Activated CD8-positive, alpha-beta memory T cell treated with anti-CD3 and anti-CD28 coated beads for 4 hours (primary cell): ENCODE data around the gene OR52A1.
"Not testable (repeated sequence)": the region's sequence is repeated elsewhere in the genome, so short reads cannot be mapped to it uniquely, and the experiment has no call there.

Experiments
- DNase-seq, 2 donors: peaks; one replicate each; pipeline ENCODE4 v3.0.0-alpha.2; 2020; ENCODE audit warnings: low read depth in 2 of 2

The OR52A1 gene

DNA sequence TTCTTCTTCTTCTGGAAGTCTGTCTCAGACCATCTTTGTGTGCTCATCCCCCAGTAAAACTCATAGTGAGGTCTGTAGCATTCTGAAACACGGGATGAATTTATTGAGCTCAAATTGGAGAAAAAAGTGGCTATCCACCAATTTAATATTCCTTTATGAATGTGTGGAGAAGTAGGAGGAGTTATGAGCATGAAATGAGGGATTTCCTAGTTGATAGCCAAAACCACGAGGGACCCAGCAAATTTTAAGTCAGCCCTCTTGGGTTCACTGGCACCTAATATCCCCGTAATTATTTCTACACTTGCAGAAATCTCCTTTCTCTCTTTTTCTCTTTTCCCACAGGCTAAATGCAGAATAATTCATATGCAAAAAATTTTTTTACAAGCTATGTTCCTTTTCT, at the start of gene OR52A1:
OR52A1 (minus strand) TSS at position 101 of the 400 bp plus-strand sequence. CDS start 2,388 bp downstream, outside the sequence.
- DNase-seq, result no peak

DNA sequence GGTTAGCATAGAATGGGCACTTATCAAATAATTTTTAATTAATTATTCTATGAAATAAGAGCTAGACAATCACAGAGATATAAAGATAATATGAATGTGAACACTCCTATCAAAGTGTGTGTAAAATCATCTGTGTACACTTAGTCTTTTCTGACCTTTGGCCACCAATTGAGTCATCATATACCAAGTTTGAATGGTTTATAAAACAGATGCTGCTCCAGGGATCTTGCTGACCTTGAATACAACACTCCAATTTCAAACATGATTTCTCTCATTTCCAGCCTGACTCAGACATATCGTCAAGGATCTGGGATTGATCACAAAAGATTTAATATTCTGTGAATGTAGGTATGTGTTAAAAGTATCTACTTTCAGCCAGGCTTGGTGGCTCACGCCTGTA, 48.8 kb upstream of the OR52A1 start:
- DNase-seq, result no peak

DNA sequence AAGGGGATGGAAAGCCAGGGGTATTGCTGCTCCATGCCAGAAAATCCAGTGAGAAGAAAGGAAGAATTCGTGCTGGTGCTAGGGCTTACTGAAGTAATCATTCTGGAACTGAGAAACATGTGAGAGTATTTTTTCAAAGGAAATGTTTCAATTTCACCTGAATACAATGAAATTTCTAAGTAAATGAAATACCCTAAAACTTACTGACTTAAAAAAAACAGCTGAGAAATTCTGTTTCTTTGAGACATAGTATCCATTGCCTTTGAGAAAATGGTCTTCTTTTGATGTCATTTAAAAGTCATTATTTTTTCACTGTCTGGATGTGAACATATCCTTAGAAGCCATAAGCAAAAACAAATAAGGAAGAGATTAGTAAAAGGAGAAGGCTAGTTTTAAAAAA, 46.0 kb upstream of the OR52A1 start, which contains the start of gene OR51V1:
OR51V1 (minus strand) TSS at position 101 of the 400 bp plus-strand sequence; CDS start at position 101, 0 bp downstream.
- no peak for DNase-seq

DNA sequence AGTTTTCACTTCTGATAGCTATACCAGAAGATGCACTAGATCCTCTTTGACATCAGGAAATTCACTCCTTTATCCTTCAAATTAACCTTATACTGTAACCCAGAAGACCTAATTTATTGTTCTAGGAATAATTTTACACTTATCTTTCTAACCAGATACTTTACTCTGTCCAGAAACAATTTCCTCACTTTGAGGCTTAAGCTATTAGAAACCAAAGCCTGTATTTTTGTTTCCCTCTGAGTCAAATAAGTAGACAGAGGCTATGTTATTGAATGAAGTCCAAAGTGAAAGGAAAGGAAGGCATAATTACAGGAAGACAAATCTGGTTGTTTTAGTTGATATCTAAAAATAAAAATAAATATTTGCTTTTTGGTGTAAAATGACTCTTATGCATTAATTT, 43.7 kb upstream of the OR52A1 start:
- no peak for DNase-seq

DNA sequence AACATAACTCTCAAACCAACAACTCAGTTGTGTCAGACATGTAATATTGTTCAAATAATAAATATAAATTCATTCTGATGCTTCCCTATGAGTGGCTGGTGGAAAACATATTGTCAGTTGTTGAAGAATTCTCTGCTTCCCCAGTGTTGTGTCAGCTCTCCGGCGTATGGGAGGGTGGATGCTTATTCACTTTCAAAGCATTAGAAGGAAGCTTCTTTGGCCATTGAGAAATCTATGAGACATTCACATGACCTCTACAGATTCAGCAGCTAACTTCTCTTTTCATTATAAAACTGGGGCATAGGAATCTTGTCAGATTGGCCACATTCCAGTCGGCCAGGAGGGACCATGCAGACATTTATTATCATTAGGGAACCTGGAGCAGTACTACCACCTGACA, 43.0 kb upstream of the OR52A1 start:
- DNase-seq, result no peak

DNA sequence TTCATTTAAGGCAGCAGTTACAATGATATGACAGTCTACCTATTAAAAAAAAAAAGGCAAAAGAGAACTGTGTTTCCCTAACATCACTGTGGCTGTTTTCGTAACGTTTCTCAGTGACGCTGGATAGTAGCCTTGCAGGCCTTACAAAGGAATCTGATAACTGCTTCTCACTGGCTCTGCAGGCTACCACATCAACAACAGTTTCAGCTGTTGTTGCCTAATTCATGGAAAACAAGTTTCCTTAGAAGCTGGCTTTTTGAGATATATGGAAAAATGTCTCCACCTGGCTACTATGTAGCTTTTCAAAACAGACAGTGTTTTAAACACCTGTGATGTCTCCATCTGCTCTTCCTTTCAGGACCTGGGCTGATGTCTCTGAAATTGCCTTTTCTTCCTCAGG, 42.2 kb upstream of the OR52A1 start:
- DNase-seq, result no peak

DNA sequence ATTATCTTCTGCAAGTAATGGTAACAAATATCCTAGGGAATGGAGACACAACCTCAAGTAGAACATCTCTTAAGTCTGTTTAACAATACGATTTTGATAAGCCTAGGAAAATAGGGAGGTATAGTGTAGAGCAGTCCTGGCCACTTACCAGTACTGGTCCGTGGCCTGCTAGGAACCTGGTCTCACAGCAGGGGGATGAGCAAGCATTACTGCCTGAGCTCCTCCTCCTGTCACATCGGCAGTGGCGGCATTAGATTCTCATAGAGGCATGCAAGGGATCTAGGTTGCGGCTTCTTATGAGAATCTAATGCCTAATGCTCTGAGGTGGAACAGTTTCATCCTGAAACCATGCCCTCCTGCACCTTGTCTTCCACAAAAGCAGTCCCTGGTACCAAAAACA, 41.5 kb upstream of the OR52A1 start:
- no peak for DNase-seq

DNA sequence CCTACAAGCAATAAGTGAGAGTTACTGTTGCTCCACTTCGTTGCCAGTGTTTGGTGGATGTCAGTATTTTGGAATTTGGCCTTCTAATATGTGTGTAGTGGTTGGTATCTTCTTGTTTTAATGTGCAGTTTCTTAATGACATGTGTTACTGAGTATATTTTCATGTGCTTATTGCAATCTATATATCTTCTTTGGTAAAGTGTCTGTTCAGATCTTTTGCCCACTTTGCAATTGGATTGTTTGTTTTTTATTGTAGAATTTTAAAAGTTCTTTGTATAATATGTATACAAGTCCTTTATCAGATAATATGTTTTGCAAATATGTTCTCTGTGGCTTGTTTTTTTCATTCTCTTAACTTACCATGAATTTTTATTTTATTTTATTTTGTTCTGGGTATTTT, 38.2 kb upstream of the OR52A1 start:
- DNase-seq, result no peak

DNA sequence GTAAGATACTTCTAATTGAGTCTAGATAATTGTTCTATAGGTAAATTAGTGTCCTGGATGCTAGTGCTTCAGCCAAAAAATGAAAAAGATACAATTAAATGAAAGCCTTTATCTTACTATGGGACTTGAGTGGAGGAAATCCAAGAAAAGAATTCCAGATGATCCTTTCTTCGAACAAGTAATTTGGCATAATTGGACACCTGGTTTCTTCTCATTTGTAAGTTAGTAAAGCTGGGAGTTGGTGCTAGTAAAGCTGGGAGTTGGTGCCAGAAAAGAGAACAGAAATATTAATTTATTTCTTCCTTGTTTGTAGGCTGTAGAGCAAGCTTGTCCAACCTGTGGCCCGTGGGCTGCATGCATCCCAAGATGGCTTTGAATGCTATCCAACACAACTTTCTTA, 33.6 kb upstream of the OR52A1 start:
- no peak for DNase-seq

DNA sequence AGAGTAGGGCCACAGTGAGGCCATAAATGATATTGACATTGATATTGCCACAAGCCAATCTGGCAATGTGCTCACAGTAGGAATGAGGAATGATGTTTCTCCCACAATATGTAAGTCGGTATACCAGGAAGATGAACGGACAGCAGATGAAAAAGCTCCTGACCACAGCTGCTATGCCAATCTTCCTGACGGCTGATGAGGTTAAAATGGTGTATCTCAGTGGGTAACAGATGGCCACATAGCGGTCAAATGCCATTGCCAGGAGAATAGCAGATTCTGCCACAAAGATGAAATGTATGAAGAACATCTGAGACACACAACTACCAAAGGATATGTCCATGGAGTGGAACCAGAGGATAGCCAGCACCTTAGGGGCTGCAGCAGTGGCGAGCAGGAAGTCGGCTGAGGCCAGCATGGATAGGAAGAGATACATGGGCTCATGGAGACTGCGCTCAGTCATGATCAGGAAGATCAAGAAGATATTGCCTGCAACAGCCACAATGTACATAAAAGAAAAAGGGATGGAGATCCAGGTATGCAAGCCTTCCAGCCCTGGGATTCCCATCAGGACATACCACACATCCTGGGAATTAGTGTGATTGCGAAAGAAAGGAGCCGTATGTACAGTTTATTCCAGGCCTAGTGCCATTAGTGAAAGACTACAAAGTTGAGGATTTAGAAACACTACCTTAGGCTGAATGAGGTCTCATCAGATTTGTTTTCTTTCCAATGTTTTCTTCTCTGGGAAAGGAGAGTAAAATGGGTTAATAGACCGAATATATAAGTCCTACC, 23.7 kb upstream of the OR52A1 start:
- no peak for DNase-seq

DNA sequence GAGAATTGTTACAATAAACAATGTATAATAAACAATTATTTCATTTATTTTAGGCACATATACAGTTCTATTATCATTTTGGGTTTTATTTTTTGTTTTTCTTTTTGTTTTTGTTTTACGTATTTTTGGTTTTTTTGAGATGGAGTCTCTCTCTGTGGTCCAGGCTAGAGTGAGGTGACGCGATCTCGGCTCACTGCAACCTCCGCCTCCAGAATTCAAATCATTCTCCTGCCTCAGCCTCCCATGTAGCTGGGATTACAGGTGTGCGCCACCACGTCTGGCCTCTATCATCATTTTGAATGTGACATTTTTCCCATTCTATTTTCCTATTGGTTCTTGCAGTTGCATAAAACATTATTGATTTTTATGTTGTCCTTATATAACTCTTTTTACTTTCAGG, 20.4 kb upstream of the OR52A1 start:
- no peak for DNase-seq

DNA sequence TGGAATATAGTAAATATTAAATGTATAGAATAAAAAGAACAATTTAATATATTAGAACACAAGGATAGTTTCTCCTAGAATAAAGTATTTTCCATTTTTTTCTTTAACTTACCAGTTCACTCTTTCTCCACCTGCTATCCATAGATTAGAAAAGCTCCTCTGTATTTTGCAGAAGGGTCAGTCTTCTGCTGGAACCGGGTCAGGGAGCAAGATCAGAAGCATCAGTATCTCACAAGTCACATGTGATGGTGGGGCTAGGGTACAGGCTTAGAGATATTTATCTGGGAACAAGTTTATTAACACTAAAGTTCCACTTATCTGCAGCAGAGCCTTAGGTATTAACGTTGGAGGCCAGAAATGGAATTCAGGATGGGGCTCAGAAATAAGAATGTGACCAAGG, 17.3 kb upstream of the OR52A1 start:
- no peak for DNase-seq

DNA sequence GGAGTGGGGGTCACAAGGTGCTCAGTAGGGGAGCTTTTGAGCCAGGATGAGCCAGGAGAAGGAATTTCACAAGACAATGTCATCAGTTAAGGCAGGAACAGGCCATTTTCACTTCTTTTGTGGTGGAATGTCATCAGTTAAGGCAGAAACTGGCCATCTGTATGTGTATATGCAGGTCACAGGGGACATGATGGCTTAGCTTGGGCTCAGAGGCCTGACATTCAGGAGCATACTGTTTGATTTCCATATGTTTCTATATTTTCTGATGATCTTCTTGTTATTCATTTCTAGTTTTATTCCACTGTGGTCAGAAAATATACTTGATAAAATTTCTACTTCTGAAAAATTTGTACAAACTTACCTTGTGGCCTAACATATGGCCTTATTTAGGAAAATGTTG, 11.3 kb upstream of the OR52A1 start:
- not testable (repeated sequence) for DNase-seq

DNA sequence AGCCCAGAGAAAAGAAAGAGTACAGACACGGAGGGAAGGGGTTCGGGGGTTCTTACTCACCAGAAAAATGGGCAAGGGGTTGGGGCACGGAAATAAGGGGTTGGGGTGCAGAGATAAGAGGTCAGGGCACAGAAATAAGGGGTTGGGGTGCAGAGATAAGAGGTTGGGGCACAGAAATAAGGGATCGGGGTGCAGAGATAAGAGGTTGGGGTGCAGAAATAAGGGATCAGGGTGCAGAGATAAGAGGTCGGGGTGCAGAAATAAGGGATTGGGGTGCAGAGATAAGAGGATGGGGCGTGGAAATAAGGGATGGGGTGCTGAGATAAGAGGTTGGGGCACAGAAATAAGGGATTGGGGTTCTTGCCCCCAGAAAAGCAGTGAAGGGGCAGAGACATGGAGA, 10.2 kb upstream of the OR52A1 start:
- not testable (repeated sequence) for DNase-seq

DNA sequence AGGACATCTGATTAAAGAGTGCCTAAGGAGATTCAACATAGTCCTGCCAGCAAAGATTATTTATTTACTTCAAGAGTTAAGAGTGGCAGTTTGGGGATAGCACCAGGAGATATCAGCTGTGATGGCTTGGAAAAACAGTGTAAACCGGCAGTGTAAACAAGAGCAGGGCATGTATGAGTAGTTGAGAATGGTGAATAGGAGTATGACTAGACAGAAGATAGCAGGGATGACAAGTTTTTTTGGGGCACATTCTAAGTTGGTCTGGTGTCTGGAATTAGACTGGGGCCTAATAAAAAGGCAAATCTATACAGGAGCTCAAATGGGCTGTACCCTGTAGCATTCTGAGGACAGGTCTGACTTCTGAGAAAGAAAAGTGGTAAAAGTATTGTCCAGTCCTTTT, 6.5 kb upstream of the OR52A1 start:
- not testable (repeated sequence) for DNase-seq

DNA sequence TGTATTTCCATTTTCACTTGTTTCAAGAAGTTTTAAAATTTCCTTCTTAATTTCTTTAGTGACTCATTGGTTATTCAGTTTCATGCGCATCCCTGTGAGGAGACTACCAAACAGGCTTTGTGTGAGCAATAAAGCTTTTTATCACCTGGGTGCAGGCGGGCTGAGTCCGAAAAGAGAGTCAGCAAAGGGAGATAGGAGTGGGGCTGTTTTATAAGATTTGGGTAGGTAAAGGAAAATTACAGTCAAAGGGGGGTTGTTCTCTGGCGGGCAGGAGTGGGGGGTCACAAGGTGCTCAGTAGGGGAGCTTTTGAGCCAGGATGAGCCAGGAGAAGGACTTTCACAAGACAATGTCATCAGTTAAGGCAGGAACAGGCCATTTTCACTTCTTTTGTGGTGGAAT, 5.7 kb upstream of the OR52A1 start:
- DNase-seq, result not testable (repeated sequence)

DNA sequence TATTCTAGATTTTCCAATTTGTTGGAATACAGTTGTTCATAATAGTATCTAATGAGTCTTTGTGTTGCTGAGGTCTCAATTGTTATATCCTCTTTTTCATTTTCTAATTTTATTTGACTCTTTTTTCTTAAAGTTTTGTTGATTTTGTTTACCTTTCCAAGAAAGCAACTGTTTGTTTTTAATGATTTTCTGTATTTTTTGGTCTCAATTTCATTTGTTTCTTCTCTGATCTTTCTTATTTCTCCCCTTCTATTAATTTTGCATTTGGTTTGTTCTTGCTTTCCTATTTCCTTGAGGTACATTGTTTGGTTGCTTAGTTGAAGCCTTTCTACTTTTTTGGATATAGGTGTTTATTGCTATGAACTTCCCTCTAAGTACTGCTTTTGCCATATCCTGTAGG, 5.2 kb upstream of the OR52A1 start:
- DNase-seq, result no peak

DNA sequence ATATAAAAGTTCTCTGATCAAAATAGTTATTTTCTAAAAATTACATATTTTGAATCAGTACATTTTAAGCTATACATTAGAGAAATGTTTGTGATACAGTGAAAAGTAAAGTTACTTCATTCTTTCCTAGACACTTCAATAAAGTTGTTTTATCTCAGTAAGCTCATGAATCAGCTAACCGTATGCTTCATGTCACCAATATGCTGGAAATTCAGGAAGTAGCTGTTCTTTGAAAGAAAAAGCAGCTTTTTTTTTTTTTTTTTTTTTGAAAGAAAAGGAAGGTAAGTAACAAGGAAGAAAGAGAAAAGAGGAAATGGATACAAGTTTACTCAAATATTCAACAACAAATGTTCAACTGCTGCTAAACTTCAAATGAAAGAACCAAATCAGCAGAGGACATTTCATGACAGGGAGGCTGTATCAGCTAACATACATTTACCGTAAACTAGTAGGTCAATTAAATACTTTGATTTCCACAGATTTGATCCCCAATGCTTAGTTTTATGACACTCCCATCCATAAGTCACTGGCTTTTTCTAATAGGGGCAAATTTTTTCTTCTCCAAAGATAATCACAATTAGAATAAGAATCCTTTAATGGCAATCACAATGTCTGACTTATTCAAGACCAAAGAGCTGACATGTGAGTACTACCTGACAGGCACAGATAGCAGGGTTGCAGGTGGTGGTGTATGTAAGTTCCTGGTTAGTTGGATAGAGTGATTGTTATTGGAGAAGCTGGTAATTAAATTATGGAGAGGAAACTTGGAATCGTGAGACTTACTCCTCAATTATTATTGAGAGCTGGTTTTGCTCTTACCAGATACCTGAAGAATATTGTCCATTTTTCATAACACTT, 754 bp downstream of the OR52A1 start:
- no peak for DNase-seq

DNA sequence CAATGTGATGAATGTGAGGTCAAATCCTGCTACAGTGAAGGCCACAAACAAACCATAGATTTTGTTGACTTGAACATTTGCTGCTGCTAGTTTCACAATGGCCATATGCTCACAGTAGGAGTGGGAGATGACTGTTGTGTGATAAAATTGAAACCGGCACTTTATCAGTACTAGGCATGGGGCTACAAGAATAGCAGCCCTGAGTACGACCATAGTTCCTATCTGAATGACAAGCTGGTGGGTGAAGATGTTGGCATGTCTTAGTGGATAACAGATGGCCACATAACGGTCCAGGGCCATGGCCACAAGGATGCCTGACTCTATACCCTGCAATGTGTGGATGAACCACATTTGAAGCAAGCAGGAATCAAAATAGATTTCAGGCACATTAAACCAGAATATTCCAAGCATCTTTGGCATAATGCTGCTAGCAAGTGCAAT, 2.8 kb downstream of the OR52A1 start:
- no peak for DNase-seq

DNA sequence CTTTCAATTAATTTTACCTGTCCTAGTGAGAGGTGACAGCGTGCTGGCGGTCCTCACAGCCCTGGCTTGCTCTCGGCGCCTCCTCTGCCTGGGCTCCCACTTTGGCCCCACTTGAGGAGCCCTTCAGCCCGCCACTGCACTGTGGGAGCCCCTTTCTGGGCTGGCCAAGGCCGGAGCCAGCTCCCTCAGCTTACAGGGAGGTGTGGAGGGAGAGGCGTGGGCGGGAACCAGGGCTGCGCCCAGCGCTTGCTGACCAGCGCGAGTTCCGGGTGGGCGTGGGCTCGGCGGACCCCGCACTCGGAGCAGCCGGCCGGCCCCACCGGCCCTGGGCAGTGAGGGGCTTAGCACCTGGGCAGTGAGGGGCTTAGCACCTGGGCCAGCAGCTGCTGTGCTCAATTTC, 10.4 kb downstream of the OR52A1 start:
- not testable (repeated sequence) for DNase-seq

DNA sequence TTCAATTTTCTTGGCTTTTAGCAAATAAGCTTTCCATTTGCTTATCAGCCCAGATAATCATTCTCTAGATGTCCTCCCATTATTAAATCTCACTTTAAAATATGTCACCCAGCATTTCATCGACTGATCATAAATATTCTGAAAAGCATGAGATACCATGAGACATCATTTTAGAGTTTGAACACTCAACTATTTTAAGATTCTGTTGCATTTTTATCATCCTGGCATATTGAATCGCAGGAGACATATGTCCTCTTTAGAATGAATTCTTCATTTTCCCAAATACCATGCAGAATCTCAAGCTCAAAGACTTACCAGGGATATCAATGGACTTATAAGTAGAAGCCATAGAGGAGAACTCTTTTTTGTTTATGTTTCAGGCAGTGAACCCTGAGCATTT, 16.6 kb downstream of the OR52A1 start, which contains the start of gene OR52A5:
OR52A5 (minus strand) TSS at position 361 of the 400 bp plus-strand sequence. CDS start 5,714 bp downstream, outside the sequence.
- no peak for DNase-seq

DNA sequence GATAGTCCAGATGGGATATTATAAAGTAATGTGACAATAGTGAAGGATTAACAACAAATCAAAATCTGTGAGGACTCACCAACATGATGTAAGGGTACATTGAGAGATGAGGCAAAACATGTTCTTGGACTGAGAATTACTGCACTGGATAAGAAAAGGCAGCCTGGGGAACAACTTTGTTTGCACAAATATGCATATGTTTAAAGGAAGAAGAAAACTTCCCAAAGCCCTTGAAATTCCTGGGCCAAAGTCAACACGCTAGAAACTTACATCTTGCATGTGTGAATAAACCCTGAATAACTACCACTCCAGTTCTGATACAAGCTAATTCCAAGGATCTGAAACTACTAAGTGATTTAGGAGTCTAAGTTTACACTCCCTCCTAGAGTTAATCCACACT, 17.5 kb downstream of the OR52A1 start:
- no peak for DNase-seq

DNA sequence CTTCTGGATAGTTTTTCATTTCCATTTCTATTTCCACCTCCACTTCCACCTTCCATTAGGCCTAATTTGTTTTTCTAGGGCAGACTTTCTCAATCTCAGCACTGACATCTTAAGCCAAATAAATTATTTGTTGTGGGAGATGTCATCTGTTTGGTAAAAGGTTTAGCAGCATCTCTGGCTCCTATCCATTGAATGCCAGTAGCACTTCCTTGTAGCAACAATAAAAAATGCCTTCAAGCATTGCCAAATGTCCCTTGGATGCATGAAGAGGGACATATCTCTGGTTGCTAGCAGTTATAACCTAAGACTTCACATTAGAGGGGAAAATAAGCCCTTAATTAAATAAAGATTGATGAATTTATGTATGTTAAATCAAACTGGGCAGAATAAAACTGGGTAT, 18.3 kb downstream of the OR52A1 start:
- no peak for DNase-seq
